Colonic mucosa (tissue), 4 donors: Measurements from ENCODE around the gene RBFOX2. TPM values are rescaled to one million over a fixed set of nuclear protein-coding genes. Genes with fewer than 3 reads are reported as not detected.

Source experiments
- DNase-seq: peaks from one replicate; pipeline ENCODE4 v3.0.0-alpha.2; 2020
- H3K27ac ChIP-seq: fragments of 200-600 bp; one replicate; pipeline ENCODE4 v1.8.0; 2021
- H3K27me3 ChIP-seq: fragments of 200-600 bp; one replicate; pipeline ENCODE4 v1.8.0; 2021
- H3K36me3 ChIP-seq: fragments of 200-600 bp; one replicate; pipeline ENCODE4 v1.8.0; 2021
- H3K4me1 ChIP-seq: fragments of 200-600 bp; one replicate; pipeline ENCODE4 v1.8.0; 2021; ENCODE audit warnings: mild to moderate bottlenecking
- H3K4me3 ChIP-seq: fragments of 200-600 bp; one replicate; pipeline ENCODE4 v1.8.0; 2021
- H3K9ac ChIP-seq, 2 donors: one replicate each; pipeline ENCODE4 v1.7.0; 2013; ENCODE audit warnings: control low read depth in 2 of 2, low read depth in 2 of 2, low read length in 2 of 2
- H3K9me3 ChIP-seq: fragments of 200-600 bp; one replicate; pipeline ENCODE4 v1.8.0; 2021
- CTCF ChIP-seq: fragments of 200-600 bp; IDR thresholded peaks from one replicate; pipeline ENCODE4 v1.8.0; 2022; ENCODE audit warnings: antibody characterized with exemption, mild to moderate bottlenecking
- intact Hi-C: fragments of 100-400 bp; cut with DNase I; formaldehyde crosslinking; loops from one replicate; pipeline ENCODE4 v1.14.1; 2022
- total RNA-seq, 2 donors: library from RNA; stranded (reverse); fragmentation: NEBNext Ultra II Directional in 1 of 2; extraction: Animal tissue kit (Norgen Biotek cat#: 25700) in 1 of 2; gene quantifications; one replicate each; pipeline ENCODE4 v1.2.1, GENCODE V29; 2021
- donor health status: healthy.
- donor health status: DM: no; HTN: no; CAD: no.
- donor health status: DM: no; HTN: no; CAD: no.

Gene RBFOX2
- total RNA-seq, 2 donors from 2014 or later: 44.4 to 60.2 TPM

- Histone ChIP-seq H3K27me3 (no peaks in the 10 kb centered on the region), H3K27ac (no peak overlapping the region), H3K4me1 (no peaks in the 10 kb centered on the region), H3K9me3 (no peaks in the 10 kb centered on the region), H3K9ac (no peak overlapping the region), H3K36me3 (no peaks in the 10 kb centered on the region), H3K4me3 (no peak overlapping the region)
- intact Hi-C loops: no loop called here
- no peak for DNase-seq
- no peak for TF ChIP-seq CTCF
Observed at GRCh38 chr22:35862697-35863096, 165.9 kb downstream of the RBFOX2 start.

DNA sequence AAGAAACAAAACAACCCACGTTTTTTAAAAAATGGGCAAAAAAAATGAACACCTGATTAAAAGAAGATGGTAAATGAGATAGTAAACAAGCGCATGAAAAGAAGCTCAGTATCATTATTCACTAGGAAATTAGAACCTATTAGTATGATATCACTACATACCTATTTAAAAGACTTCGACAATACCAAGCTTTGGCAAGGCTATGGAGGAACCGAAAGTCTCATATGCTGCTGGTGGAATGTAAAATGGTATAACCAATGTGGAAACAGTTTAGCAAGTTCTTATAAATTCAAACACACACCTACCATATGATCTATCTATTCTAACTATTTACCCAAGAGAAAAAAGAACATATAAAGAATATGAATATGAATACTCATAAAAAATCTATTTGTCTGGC is 167.2 kb downstream of the RBFOX2 start:
- no peak overlapping the region for H3K9ac ChIP-seq
- H3K9me3 ChIP-seq: no peaks in the 10 kb centered on the region
- no peaks in the 10 kb centered on the region for H3K36me3 ChIP-seq
- no peak overlapping the region for H3K27ac ChIP-seq
- H3K4me3 ChIP-seq: no peak overlapping the region
- H3K27me3 ChIP-seq: no peaks in the 10 kb centered on the region
- no peak for DNase-seq
- intact Hi-C loops: no loop called here
- no peak for TF ChIP-seq CTCF
- H3K4me1 ChIP-seq: no peaks in the 10 kb centered on the region

DNA sequence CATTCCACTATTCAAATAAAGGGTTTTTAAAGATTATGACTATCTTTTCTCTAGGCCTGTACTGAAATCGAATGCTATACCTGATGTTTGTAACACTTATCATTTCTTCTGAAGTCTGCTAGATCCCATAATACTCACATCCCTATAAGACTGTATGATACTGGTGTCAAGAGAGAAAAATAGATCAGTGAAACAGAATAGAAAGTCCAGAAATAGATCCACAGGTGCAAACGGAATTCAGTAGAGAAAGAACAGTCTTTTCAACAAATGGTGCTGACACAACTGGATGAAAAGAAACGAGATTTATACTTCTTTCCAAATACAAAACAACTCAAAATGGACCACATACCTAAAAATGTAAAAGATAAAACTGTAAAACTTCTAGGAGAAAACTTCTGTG is 167.8 kb downstream of the RBFOX2 start:
- H3K27ac ChIP-seq: no peak overlapping the region
- H3K36me3 ChIP-seq: no peaks in the 10 kb centered on the region
- no peak overlapping the region for H3K9ac ChIP-seq
- H3K27me3 ChIP-seq: no peaks in the 10 kb centered on the region
- intact Hi-C loops: no loop called here
- H3K4me3 ChIP-seq: no peak overlapping the region
- no peaks in the 10 kb centered on the region for H3K9me3 ChIP-seq
- TF ChIP-seq CTCF: no peak
- H3K4me1 ChIP-seq: no peaks in the 10 kb centered on the region
- DNase-seq: no peak

DNA sequence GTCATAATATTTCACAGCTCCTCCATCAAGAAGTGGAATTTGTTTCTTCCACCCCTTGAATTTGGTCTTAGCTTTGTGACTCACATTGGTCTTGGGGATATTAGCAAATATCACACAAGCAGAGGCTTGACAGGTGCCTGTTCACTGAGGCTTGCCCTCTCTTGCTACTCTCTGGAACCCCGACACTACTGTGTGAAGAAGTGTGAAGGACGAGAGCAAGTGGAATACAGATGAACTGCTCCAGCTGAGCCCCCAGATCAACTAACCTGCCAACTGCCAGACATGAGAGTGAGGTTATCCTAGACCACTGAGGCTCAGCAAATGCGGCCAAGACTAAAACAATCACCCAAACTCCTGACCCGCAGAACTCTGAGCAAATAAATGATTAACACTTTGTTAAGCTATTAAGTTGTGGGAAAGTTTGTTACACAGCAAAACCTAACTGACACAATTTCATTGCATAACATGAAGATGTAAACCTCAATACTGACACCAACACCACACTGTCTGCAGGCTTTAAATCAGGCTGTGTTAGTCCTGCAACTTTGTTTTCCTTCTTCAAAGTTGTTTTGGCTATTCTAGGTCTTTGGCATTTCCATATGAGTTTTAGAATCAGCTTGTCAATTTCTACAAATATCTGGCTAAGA is 168.4 kb downstream of the RBFOX2 start:
- Histone ChIP-seq H3K9me3 (no peaks in the 10 kb centered on the region), H3K4me3 (no peak overlapping the region), H3K27me3 (no peaks in the 10 kb centered on the region), H3K9ac (no peak overlapping the region), H3K27ac (no peak overlapping the region), H3K36me3 (no peaks in the 10 kb centered on the region), H3K4me1 (no peaks in the 10 kb centered on the region)
- TF ChIP-seq CTCF: no peak
- DNase-seq: no peak
- intact Hi-C loops: no loop called here

GRCh38 chr22:35854334-35854733 is 174.3 kb downstream of the RBFOX2 start:
- no peak for TF ChIP-seq CTCF
- Histone ChIP-seq H3K9me3 (no peaks in the 10 kb centered on the region), H3K36me3 (no peaks in the 10 kb centered on the region), H3K27me3 (no peaks in the 10 kb centered on the region), H3K27ac (no peak overlapping the region), H3K4me3 (no peak overlapping the region), H3K4me1 (no peaks in the 10 kb centered on the region), H3K9ac (no peak overlapping the region)
- no peak for DNase-seq
- intact Hi-C loops: no loop called here
